ENCODE measurements around the gene CACNB4.
A peak's percentile ranks its signal among the peaks of the same experiment; 100 is the strongest.
"Not testable (repeated sequence)": the region's sequence is repeated elsewhere in the genome, so short reads cannot be mapped to it uniquely, and the experiment has no call there.

The CACNB4 gene

GRCh38 chr2:151973013-151973900 is 125.6 kb downstream of the CACNB4 start:
- no peak for DNase-seq

- DNase-seq: no peak
These were observed 126.4 kb downstream of the CACNB4 start for GRCh38 chr2:151972241-151973012.

GRCh38 chr2:151971301-151972051 is 127.4 kb downstream of the CACNB4 start:
- DNase-seq: no peak

- DNase-seq: no peak
These were observed 129.9 kb downstream of the CACNB4 start for GRCh38 chr2:151968770-151969470.

- no peak for DNase-seq
These were observed 130.8 kb downstream of the CACNB4 start for GRCh38 chr2:151967829-151968722.

- no peak for DNase-seq
These were observed 133.0 kb downstream of the CACNB4 start for GRCh38 chr2:151965884-151966283.

- no peak for DNase-seq
These were observed 137.3 kb downstream of the CACNB4 start for GRCh38 chr2:151961558-151961957.

GRCh38 chr2:151959238-151959637 is 139.6 kb downstream of the CACNB4 start:
- no peak for DNase-seq

GRCh38 chr2:151953467-151953866 is 145.4 kb downstream of the CACNB4 start:
- no peak for DNase-seq

GRCh38 chr2:151952691-151953456 is 146.0 kb downstream of the CACNB4 start:
- DNase-seq: no peak

- DNase-seq: no peak
These were observed 151.1 kb downstream of the CACNB4 start for GRCh38 chr2:151947813-151948165.

- peak; percentile 12 for DNase-seq
These were observed 151.7 kb downstream of the CACNB4 start for GRCh38 chr2:151946899-151947812.

GRCh38 chr2:151946250-151946884 is 152.5 kb downstream of the CACNB4 start:
- DNase-seq: no peak

- DNase-seq: no peak
These were observed 153.2 kb downstream of the CACNB4 start for GRCh38 chr2:151945602-151946001.

GRCh38 chr2:151945186-151945585 is 153.7 kb downstream of the CACNB4 start:
- no peak for DNase-seq

- DNase-seq: no peak
These were observed 155.4 kb downstream of the CACNB4 start for GRCh38 chr2:151943461-151943860.

- not testable (repeated sequence) for DNase-seq
These were observed 156.2 kb downstream of the CACNB4 start for GRCh38 chr2:151942540-151943205.

- no peak for DNase-seq
These were observed 160.9 kb downstream of the CACNB4 start for GRCh38 chr2:151937966-151938365.

- no peak for DNase-seq
These were observed 162.2 kb downstream of the CACNB4 start for GRCh38 chr2:151936626-151937025.

All from amniotic stem cell (primary cell).